Psoas muscle (tissue), 8 donors: ENCODE results near the gene NSD2. TPM values are rescaled to one million over a fixed set of nuclear protein-coding genes. Genes with fewer than 3 reads are reported as not detected.
"Not testable (repeated sequence)": the region's sequence is repeated elsewhere in the genome, so short reads cannot be mapped to it uniquely, and the experiment has no call there.

Source experiments
- ATAC-seq, 4 donors: fragments of 200-7000 bp; cut with Tn5 transposase; one replicate each; pipeline ENCODE4 v1.9.1; 2020; ENCODE audit warnings: moderate library complexity in 3 of 4, mild to moderate bottlenecking in 2 of 4
- DNase-seq, 2 donors: peaks; one replicate each; pipeline ENCODE4 v3.0.0-alpha.2; 2020
- H3K27ac ChIP-seq: fragments of 200-600 bp; one replicate; pipeline ENCODE4 v1.8.0; 2022
- H3K27me3 ChIP-seq, 3 donors: fragments of 200-600 bp in 1 of 3; one replicate each; pipeline versions ENCODE4 v1.6.1 to v1.8.0; 2013 to 2022; ENCODE audit warnings: low read length in 2 of 3, mild to moderate bottlenecking in 2 of 3, moderate library complexity in 1 of 3; ENCODE audit not compliant: insufficient read depth in 3 of 3
- H3K36me3 ChIP-seq, 2 donors: fragments of 200-600 bp in 1 of 2; one replicate each; pipeline versions ENCODE4 v1.6.1 to v1.8.0; 2013 to 2022; ENCODE audit warnings: low read depth in 1 of 2, mild to moderate bottlenecking in 1 of 2, moderate library complexity in 1 of 2; ENCODE audit not compliant: insufficient read depth in 1 of 2
- H3K4me1 ChIP-seq: fragments of 200-600 bp; one replicate; pipeline ENCODE4 v1.8.0; 2022
- H3K4me3 ChIP-seq: fragments of 200-600 bp; one replicate; pipeline ENCODE4 v1.8.0; 2022; ENCODE audit warnings: mild to moderate bottlenecking
- H3K9me3 ChIP-seq: fragments of 200-600 bp; one replicate; pipeline ENCODE4 v1.8.0; 2022
- CTCF ChIP-seq: fragments of 200-600 bp; IDR thresholded peaks from one replicate; pipeline ENCODE4 v1.8.0; 2022; ENCODE audit warnings: antibody characterized with exemption
- WGBS, 3 donors: extraction: QIAGEN DNeasy Blood & Tissue Kit; methylation state at CpG; one replicate each; pipeline versions ENCODE4 v1.1.6 to v1.1.7; 2013; 5-methylcytosine and 5-hydroxymethylcytosine counted together
- intact Hi-C, 2 donors: fragments of 100-400 bp; cut with DNase I; formaldehyde crosslinking; loops; one replicate each; pipeline versions ENCODE4 v1.11.0 to v1.14.2; 2022
- polyA plus RNA-seq, 3 donors: library from polyadenylated mRNA; stranded (reverse); fragments of 200-250 nt; gene quantifications; one replicate each; pipeline ENCODE4 v1.2.3, GENCODE V29; 2013
- total RNA-seq, 4 donors: library from RNA; stranded (reverse); fragmentation: NEBNext Ultra II Directional in 2 of 4; extraction: Animal tissue kit (Norgen Biotek cat#: 25700) in 2 of 4; gene quantifications; one replicate each; pipeline versions ENCODE4 v1.2.1 to v1.2.4, GENCODE V29; 2021 to 2023
- donor health status: healthy with polysubstance abuse.
- donor health status: DM: no; HTN: no; CAD: no; lungs with moderate emphysema.
- donor health status: Bipolar disorder and iron deficiency.
- donor health status: healthy.
- donor health status: DM: yes; HTN: yes; CAD: no.
- donor health status: DM: no; HTN: no; CAD: no.
- donor health status: DM: no; HTN: no; CAD: no.
- donor health status: DM: yes; HTN: yes; CAD: no.

The NSD2 gene
- total and polyA plus RNA-seq, 7 donors = 5.6 to 36.0 (median 21.2) TPM

- no peaks in the 10 kb centered on the region for H3K27me3 ChIP-seq
- no peaks in the 10 kb centered on the region for H3K9me3 ChIP-seq
- no peaks in the 10 kb centered on the region for H3K4me1 ChIP-seq
- intact Hi-C loops = no loop called here
- H3K36me3 ChIP-seq = peaks cover 0 to 96% of the 10 kb centered on the region in 2 donors
- TF ChIP-seq CTCF = no peak
- 88 to 93% (median 89%) methylated on average over 21 of the region's 21 CpGs for WGBS, 3 donors
- H3K27ac ChIP-seq = no peak overlapping the region
- no peak overlapping the region for H3K4me3 ChIP-seq
- ATAC-seq = no peak
- DNase-seq = no peak
Observed at GRCh38 chr4:1834047-1834775, 37.0 kb upstream of the NSD2 start.

- ATAC-seq, intact Hi-C loops, H3K9me3 ChIP-seq, H3K27me3 ChIP-seq, DNase-seq, H3K27ac ChIP-seq, H3K4me3 ChIP-seq, H3K4me1 ChIP-seq: not testable (repeated sequence)
- WGBS, 3 donors = 93 to 98% (median 96%) methylated on average over 8 of the region's 8 CpGs
- peaks cover 5 to 98% of the 10 kb centered on the region in 2 donors for H3K36me3 ChIP-seq
Observed at GRCh38 chr4:1835836-1836235, 35.4 kb upstream of the NSD2 start.

- ATAC-seq = no peak
- WGBS, 3 donors = 89 to 93% (median 91%) methylated on average over 7 of the region's 7 CpGs
Observed at GRCh38 chr4:1836650-1837049, 34.5 kb upstream of the NSD2 start.

GRCh38 chr4:1837069-1837468, 34.1 kb upstream of the NSD2 start:
- no peak for DNase-seq
- Histone ChIP-seq H3K4me1 (no peaks in the 10 kb centered on the region), H3K27ac (no peak overlapping the region), H3K36me3 (peaks cover 5 to 95% of the 10 kb centered on the region in 2 donors), H3K27me3 (no peaks in the 10 kb centered on the region), H3K9me3 (no peaks in the 10 kb centered on the region), H3K4me3 (no peak overlapping the region)
- TF ChIP-seq CTCF = no peak
- intact Hi-C loops = no loop called here
- 91 to 93% (median 91%) methylated on average over 10 of the region's 10 CpGs for whole genome bisulfite sequencing, 3 donors
- ATAC-seq = no peak

More at GRCh38 chr4:1836650-1837049, 34.5 kb upstream of the NSD2 start:
- peaks cover 5 to 98% of the 10 kb centered on the region in 2 donors for H3K36me3 ChIP-seq
- TF ChIP-seq CTCF = no peak
- H3K9me3 ChIP-seq = no peaks in the 10 kb centered on the region
- H3K27ac ChIP-seq = no peak overlapping the region
- H3K27me3 ChIP-seq = no peaks in the 10 kb centered on the region
- H3K4me3 ChIP-seq = no peak overlapping the region
- intact Hi-C loops = no loop called here
- no peak for DNase-seq
- H3K4me1 ChIP-seq = no peaks in the 10 kb centered on the region

GRCh38 chr4:1839282-1839681, 31.9 kb upstream of the NSD2 start:
- Histone ChIP-seq H3K27me3 (no peaks in the 10 kb centered on the region), H3K27ac (no peak overlapping the region), H3K9me3 (no peaks in the 10 kb centered on the region), H3K4me3 (no peak overlapping the region), H3K36me3 (peaks cover 5 to 82% of the 10 kb centered on the region in 2 donors), H3K4me1 (peaks cover 7% of the 10 kb centered on the region)
- 87 to 94% (median 94%) methylated on average over 7 of the region's 7 CpGs for WGBS, 3 donors
- intact Hi-C loops = no loop called here
- no peak for TF ChIP-seq CTCF
- ATAC-seq (no peak), DNase-seq (no peak)
